ENCODE measurements around the gene STRN3.
"Not testable (repeated sequence)": the region's sequence is repeated elsewhere in the genome, so short reads cannot be mapped to it uniquely, and the experiment has no call there.

The STRN3 gene

DNA sequence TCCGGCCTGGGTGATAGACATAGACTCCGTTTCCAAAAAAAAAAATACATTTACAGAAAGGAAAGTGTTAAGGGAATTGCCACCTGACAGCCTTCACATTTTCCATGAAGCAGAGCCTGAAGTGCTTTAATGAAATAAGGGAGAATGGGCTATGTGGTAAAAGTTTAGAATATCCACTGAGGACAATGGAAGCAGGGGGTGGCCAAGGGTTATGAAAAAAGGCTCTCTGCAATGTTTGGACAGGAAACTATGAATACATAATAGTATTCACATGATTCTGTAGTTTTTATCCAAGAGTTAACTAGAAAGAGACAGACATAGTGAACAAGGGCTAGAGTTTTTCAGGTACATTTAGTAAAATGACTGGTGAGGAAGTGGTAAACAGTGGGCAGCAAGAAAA lies 76.5 kb downstream of the STRN3 start:
- peak; percentile 11 for DNase-seq (ENCODE audit: low read depth)
- TF ChIP-seq, protein P1, sequence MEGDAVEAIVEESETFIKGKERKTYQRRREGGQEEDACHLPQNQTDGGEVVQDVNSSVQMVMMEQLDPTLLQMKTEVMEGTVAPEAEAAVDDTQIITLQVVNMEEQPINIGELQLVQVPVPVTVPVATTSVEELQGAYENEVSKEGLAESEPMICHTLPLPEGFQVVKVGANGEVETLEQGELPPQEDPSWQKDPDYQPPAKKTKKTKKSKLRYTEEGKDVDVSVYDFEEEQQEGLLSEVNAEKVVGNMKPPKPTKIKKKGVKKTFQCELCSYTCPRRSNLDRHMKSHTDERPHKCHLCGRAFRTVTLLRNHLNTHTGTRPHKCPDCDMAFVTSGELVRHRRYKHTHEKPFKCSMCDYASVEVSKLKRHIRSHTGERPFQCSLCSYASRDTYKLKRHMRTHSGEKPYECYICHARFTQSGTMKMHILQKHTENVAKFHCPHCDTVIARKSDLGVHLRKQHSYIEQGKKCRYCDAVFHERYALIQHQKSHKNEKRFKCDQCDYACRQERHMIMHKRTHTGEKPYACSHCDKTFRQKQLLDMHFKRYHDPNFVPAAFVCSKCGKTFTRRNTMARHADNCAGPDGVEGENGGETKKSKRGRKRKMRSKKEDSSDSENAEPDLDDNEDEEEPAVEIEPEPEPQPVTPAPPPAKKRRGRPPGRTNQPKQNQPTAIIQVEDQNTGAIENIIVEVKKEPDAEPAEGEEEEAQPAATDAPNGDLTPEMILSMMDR (IDR thresholded peaks at IDR 0.05; ENCODE audit: low read length, missing control alignments): no peak
- H3K4me3 ChIP-seq (replicated peaks; ENCODE audit: low read depth, low read length): no peak overlapping the region

DNA sequence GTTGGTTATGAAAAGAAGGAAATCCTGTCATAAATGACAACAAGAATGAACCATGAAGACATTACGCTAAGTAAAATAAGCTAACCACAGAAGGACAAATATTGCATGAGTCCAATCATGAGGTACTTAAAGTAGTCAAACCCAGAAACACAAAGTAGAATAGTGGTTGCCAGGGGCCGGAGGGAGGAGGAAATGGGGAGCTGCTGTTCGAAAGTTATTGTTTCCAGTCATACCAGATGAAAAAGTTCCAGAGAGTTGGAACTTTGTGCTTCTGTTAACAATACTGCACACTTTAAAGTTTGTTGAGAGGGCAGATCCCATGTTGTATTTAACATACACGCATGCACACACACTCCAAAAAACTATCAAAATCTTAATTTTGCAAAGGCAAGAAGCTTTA lies 82.5 kb downstream of the STRN3 start:
- no peak overlapping the region for H3K4me3 ChIP-seq (replicated peaks; ENCODE audit: low read depth, low read length)
- DNase-seq (ENCODE audit: low read depth): no peak
- TF ChIP-seq, protein P1 (IDR thresholded peaks at IDR 0.05; ENCODE audit: low read length, missing control alignments): no peak

DNA sequence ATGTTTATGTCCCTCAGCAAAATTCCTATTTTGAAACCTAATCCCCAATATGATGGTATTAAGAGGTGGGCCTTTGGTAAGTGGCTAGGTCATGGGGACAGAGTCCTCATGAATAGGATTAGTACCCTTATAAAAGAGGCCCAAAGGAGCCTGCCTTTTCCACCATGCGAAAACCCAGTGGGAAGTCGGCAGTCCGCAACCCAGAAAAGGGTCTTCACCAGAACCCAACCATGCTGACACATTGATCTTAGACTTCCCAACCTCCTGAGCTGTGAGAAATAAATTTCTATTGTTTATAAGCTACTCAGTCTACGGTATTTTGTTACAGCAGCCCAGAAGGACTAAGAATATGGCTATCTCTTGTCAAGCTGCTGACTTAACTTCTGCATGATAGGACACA lies 85.3 kb downstream of the STRN3 start:
- H3K4me3 ChIP-seq (replicated peaks; ENCODE audit: low read depth, low read length): no peak overlapping the region
- TF ChIP-seq, protein P1 (IDR thresholded peaks at IDR 0.05; ENCODE audit: low read length, missing control alignments): no peak
- no peak for DNase-seq (ENCODE audit: low read depth)

DNA sequence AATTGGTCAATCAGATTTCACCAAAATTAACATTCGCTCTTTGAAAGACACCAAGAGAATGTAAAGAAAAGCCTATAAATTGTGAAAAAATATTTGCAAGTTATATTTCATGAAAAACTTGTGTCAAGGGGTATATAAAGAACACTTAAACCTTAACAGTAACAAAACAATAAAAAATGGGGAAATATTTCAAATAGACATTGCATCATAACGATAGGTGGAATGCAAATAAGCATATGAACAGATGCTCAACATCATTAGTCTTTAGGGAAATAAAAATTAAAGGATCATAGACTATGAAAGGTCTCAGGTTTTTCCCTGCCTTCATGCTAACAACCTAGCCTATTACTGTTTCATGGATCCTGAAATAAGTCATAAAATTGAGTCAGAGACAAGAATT lies 87.6 kb downstream of the STRN3 start:
- DNase-seq (ENCODE audit: low read depth): no peak
- H3K4me3 ChIP-seq (replicated peaks; ENCODE audit: low read depth, low read length): no peak overlapping the region
- TF ChIP-seq, protein P1 (IDR thresholded peaks at IDR 0.05; ENCODE audit: low read length, missing control alignments): no peak

DNA sequence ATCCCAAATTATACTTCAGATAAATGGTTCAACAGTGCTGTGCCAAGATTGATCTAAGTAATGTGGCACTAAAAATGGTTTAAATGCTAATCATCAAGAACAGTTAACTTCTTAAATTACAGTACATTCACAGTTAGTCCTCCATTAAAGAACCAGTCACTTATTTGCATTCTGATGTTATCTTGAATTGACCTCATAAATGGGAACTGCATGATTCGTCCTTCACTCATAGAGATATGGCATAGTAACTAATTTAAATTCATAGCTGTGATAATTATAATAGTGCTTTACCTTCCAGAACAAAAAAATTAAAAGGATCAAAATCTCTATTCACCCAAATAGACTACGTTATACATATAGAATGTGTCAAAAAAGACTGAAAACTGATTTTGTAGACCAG lies 90.7 kb downstream of the STRN3 start:
- no peak overlapping the region for H3K4me3 ChIP-seq (replicated peaks; ENCODE audit: low read depth, low read length)
- TF ChIP-seq, protein P1 (IDR thresholded peaks at IDR 0.05; ENCODE audit: low read length, missing control alignments): no peak
- no peak for DNase-seq (ENCODE audit: low read depth)

DNA sequence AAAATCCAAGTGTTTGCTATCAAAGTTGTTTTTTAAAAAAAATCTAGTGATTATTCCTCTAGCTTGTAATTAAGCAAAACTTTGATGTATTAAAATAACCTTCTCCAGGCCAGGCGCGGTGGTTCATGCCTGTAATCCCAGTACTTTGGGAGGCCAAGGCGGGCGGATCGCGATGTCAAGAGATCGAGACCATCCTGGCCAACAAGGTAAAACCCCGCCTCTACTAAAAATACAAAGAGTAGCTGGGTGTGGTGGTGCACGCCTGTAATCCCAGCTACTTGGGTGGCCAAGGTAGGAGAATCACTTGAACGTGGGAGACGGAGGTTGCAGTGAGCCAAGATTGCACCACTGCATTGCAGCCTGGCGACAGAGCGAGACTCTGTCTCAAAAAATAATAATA lies 92.2 kb downstream of the STRN3 start:
- H3K4me3 ChIP-seq (replicated peaks; ENCODE audit: low read depth, low read length); DNase-seq (ENCODE audit: low read depth): not testable (repeated sequence)

DNA sequence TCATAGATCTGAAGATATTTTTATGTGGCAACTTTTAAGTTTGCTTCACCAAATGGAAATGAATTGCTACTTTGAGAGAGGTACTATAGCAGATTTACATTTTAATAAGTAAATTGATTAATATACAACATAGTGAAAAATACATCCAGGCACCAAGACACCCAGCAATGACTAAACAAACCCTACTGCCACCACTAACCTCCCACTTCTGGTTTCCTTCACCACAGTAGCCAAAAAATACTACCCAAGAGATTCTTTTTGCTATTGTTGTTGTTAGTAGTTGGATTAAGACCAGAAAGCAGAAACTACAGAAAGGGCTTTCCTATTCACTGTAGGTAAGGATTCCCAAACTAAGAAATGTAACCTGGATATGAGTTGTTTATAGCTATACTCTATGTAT lies 97.7 kb downstream of the STRN3 start:
- TF ChIP-seq, protein P1 (IDR thresholded peaks at IDR 0.05; ENCODE audit: low read length, missing control alignments): no peak
- DNase-seq (ENCODE audit: low read depth): peak; percentile 40
- H3K4me3 ChIP-seq (replicated peaks; ENCODE audit: low read depth, low read length): no peak overlapping the region

DNA sequence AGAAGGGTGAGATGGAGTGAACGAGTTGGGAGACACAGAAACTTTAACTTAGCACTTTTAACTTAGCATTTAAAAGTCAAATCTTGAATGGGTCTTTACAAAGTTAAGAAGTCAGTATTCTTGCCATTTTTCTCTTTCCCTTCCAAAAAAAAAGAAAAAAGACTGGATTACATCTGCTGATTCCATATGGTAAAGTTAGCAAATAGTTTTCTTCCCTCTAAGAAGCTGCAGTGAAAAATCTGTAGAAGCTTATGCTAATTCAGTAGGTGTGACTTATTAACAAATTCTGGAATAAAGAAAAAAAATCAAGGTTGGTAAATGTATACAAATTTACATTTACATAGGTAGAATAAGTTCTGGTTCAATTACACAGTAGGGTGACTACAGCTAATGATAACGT lies 100.9 kb downstream of the STRN3 start:
- H3K4me3 ChIP-seq (replicated peaks; ENCODE audit: low read depth, low read length): no peak overlapping the region
- TF ChIP-seq, protein P1 (IDR thresholded peaks at IDR 0.05; ENCODE audit: low read length, missing control alignments): no peak
- no peak for DNase-seq (ENCODE audit: low read depth)
